Astrocyte of the spinal cord (primary cell): ENCODE data around the gene CIROP.
A peak's percentile ranks its signal among the peaks of the same experiment; 100 is the strongest.

Experiments
- DNase-seq: peaks from one replicate; pipeline ENCODE4 v3.0.0; 2011; ENCODE audit warnings: low read depth, low spot score
- H3K4me3 ChIP-seq: 2 replicates; pipeline ENCODE4 v1.5.1; 2011; ENCODE audit warnings: low read depth, mild to moderate bottlenecking, low read length, moderate library complexity
- in situ Hi-C: cut with HindIII; loops from 2 replicates; pipeline ENCODE4 v1.10.0; 2017; ENCODE audit warnings: low sequenced_read_pairs
- TF ChIP-seq, protein P1 (sequence below): IDR thresholded peaks from 2 replicates; pipeline ENCODE4 v1.5.1; 2012; ENCODE audit warnings: low read depth, mild to moderate bottlenecking, low read length, inconsistent platforms

The CIROP gene

GRCh38 chr14:23094666-23095195 lies 10.1 kb downstream of the CIROP start, which contains the start of gene ACIN1:
Gene ACIN1, minus strand, starts transcription at chr14:23095136. Its CDS starts 24 bp downstream, at chr14:23095112.
- peak; percentile 92 for DNase-seq
- TF ChIP-seq, protein P1, sequence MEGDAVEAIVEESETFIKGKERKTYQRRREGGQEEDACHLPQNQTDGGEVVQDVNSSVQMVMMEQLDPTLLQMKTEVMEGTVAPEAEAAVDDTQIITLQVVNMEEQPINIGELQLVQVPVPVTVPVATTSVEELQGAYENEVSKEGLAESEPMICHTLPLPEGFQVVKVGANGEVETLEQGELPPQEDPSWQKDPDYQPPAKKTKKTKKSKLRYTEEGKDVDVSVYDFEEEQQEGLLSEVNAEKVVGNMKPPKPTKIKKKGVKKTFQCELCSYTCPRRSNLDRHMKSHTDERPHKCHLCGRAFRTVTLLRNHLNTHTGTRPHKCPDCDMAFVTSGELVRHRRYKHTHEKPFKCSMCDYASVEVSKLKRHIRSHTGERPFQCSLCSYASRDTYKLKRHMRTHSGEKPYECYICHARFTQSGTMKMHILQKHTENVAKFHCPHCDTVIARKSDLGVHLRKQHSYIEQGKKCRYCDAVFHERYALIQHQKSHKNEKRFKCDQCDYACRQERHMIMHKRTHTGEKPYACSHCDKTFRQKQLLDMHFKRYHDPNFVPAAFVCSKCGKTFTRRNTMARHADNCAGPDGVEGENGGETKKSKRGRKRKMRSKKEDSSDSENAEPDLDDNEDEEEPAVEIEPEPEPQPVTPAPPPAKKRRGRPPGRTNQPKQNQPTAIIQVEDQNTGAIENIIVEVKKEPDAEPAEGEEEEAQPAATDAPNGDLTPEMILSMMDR, result no peak
- H3K4me3 ChIP-seq, result peak within 1 kb of the TSS; percentile 87
- in situ Hi-C loops, result no loop called here

DNA sequence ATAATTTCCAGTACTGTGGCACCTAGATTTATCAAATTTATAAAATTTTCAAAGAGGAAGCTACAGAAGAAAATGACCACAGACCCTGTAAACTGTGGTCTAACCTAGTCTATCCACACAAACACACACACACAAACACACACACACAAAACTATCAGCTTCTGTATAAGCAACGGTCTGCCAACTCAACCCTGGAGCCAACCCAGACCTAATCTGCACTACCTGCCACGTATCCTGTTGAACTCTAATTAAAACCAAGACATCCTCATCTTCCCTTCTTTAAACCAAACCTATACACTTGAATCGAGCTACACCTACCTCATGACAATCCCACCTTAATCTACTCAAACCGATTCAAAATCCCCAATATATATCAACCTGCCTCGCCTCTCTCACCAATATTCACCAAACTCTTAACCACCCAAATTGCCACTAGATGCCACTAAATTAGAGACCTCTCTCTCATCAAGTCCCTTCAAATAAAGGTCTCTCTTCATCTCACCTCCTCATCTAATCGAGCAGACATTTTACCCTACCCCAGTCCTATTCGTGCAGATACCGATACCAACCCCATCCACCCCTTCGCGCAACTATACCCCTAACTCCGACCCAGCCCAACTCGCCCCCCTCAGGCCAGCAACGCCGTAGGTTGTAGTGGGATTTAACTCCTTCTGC lies 10.7 kb downstream of the CIROP start:
- TF ChIP-seq, protein P1, result peak; percentile 32
- H3K4me3 ChIP-seq, result peak overlapping the region; percentile 87
- in situ Hi-C loops, result no loop called here
- no peak for DNase-seq

DNA sequence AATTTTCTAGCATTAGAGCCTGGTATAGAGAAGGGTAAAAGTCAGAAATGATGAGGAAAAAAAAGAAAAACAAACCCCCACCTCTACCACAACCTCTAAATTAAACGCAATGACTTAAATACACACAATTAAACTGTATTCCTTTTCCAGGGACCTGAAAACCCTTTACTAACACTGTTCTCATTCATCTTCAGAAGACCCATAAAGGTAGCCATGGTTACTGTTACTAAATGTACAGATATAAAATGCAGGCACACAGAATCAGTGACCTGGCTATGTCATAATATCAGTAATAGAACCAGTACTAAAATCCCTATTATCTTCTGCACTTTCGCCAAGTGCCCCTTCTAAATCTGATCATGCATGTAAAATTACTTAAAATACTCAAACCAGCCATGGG lies 11.3 kb downstream of the CIROP start:
- TF ChIP-seq, protein P1, result no peak
- H3K4me3 ChIP-seq, result peak overlapping the region; percentile 87
- in situ Hi-C loops, result no loop called here

GRCh38 chr14:23093104-23093503 lies 11.7 kb downstream of the CIROP start:
- in situ Hi-C loops, result no loop called here
- H3K4me3 ChIP-seq, result no peak overlapping the region
- DNase-seq, result no peak
- TF ChIP-seq, protein P1, result no peak

More for the DNA sequence above, 11.3 kb downstream of the CIROP start:
- DNase-seq, result no peak

DNA sequence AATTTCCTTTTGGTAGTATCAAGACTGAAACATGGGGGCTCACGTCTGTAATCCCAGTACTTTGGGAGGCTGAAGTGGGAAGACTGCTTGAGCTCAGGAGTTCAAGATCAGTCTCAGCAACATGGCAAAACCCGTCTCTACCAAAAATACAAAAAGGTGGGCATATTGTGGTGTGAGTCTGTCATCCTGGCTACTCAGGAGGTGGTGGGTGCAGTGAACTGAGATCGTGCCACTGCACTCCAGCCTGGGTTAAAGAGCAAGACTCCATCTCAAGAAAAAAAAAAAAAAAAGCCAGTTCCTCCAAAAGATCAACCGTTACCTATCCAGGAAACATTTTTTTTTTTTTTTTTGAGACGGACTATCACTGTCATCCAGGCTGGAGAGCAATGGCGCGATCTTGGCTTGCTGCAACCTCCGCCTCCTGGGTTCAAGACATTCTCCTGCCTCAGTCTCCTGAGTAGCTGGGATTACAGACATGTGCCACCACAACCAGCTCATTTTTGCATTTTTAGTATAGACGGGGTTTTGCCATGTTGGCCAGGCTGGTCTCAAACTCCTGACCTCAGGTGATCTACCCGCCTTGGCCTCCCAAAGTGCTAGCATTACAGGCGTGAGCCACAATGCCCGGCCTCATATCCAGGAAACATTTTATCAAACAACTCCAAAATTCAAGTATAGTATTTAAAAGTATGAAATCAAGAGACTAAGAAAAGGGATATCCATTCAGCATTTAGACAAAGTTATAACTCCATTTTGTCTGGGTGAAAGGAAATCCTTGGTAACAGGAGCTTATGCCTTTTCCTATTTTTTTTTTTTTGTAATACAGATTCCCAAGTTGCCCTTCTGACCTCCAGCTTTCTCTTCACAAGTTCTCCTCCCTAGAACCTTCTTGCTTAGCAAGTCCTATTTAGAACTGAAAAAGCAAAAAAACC lies 13.2 kb downstream of the CIROP start:
- no peak overlapping the region for H3K4me3 ChIP-seq
- TF ChIP-seq, protein P1, result no peak
- in situ Hi-C loops, result no loop called here
- no peak for DNase-seq

GRCh38 chr14:23090254-23090636 lies 14.5 kb downstream of the CIROP start:
- DNase-seq, result no peak
- no peak overlapping the region for H3K4me3 ChIP-seq
- TF ChIP-seq, protein P1, result no peak
- in situ Hi-C loops, result no loop called here
